Femur (tissue), 1 donor: ENCODE data around the gene UBL5.
"Not testable (repeated sequence)": the region's sequence is repeated elsewhere in the genome, so short reads cannot be mapped to it uniquely, and the experiment has no call there.

Experiments used
- DNase-seq: peaks from one replicate; pipeline ENCODE4 v3.0.0-alpha.2; 2017

UBL5 gene

DNA sequence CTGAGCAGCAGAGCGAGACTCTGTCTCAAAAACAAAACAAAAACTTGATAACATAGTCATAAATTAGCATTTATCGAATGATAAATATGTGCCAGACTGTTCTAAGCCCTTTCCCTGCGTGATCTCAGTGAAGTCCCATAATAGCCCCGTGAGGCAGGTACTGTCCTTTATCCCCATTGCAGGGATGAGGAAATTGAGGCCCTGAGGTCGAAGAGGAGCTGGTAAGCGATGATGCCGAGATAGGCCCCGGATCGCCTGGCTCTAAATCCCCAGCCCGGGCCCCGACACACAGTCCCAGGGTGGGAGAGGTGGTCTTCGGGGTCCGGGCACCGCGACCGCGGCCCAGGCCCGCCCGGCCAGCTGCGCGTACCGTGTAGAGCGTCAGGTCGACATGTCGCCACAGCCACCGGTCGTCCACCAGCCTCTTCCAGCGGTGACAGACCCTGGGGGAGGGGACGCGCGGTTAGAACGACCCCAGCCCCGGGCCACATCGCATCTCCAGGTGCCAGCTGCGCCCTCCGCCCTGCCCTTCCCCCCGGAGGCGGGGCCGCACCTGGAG is 9.5 kb upstream of the UBL5 start:
- no peak for DNase-seq

DNA sequence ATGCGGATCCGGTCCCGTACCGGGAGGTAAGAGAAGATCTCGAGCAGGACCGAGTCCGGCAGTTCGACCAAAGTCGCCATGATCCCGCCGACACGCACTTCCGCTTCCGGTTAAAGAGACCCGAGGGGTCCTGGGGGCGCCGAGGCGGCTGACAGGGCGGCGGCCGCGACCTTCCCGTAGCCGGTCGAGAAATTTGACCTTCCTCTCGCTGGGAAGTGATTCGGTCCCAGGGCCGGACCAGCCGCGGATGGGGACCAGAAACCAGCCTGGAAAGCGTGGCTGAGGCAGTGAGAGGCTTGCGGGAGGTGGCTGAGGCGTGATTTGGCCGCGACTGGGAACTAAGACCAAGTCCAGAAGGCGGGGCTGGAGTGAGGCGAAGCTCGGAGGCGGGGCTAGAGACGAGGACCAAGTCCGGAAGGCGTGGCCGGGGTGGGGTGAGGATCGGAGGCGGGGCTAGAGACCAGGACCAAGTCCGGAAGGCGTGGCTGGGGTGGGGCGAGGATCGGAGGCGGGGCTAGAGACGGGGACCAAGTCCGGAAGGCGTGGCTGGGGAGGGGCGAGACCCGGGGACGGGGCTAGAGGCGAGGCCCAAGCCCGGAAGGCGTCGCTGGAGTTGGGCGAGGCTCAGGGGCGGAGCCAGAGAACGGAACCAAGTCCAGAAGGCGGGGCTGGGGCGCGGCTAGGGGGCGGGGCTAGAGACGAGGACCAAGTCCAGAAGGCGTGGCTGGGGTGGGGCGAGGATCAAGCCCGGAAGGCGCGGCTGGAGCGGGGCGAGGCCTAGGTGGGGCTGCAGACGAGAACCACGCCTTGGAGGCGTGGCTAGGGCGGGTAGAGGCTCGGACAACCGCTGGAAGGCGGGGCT is 8.8 kb upstream of the UBL5 start, which contains the start of gene FBXL12:
Gene FBXL12 (minus strand): TSS at position 346 of the 862 bp plus-strand sequence. CDS start 266 bp downstream, at position 80.
- peak; percentile 100 for DNase-seq

GRCh38 chr19:9819596-9819909 is 8.2 kb upstream of the UBL5 start:
- DNase-seq, result no peak

DNA sequence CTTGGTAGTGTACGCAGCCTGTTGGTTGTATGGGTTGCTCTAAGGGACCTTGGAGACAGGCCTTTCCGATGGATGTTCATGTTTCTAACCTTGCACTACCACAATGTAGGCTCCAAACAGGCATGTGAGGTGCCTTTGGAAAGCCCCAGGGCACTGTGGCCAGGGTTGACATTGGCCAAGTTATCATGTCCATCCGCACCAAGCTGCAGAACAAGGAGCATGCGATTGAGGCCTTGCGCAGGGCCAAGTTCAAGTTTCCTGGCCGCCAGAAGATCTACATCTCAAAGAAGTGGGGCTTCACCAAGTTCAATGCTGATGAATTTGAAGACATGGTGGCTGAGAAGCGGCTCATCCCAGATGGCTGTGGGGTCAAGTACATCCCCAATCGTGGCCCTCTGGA is 7.7 kb upstream of the UBL5 start:
- DNase-seq, result not testable (repeated sequence)

- DNase-seq, result no peak
Measured at GRCh38 chr19:9823816-9824215, 3.9 kb upstream of the UBL5 start.

DNA sequence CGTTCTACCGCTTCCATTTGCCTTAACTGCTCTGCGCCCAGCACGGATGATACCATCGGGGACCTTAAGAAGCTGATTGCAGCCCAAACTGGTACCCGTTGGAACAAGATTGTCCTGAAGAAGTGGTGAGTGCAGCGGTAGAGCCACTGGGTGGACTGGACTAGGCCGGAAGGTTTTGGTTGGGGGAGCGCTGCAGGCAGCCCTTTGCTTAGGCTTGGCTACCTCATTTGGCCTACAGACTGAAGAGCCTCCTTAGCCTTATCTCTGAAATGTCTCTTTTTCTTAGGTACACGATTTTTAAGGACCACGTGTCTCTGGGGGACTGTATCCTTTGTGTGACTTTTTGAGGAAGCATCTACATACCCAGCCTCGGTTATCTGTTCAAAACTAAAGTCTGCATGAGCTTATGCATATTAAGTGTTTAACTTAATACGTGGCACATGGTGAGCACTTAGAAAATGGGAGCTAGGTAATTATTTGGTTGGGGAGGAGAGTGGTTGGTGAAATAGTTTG is 889 bp downstream of the UBL5 start:
- DNase-seq, result no peak

- DNase-seq, result no peak
Measured at GRCh38 chr19:9834307-9834725, 6.6 kb downstream of the UBL5 start.

- peak; percentile 100 for DNase-seq
Measured at GRCh38 chr19:9834726-9835506, 7.2 kb downstream of the UBL5 start, which contains the start of gene PIN1. Gene PIN1 (plus strand): TSS chr19:9835318. CDS start chr19:9835345, 27 bp downstream.

- DNase-seq, result no peak
Measured at GRCh38 chr19:9835507-9835949, 7.8 kb downstream of the UBL5 start.

GRCh38 chr19:9836021-9836420 is 8.3 kb downstream of the UBL5 start:
- DNase-seq, result no peak

DNA sequence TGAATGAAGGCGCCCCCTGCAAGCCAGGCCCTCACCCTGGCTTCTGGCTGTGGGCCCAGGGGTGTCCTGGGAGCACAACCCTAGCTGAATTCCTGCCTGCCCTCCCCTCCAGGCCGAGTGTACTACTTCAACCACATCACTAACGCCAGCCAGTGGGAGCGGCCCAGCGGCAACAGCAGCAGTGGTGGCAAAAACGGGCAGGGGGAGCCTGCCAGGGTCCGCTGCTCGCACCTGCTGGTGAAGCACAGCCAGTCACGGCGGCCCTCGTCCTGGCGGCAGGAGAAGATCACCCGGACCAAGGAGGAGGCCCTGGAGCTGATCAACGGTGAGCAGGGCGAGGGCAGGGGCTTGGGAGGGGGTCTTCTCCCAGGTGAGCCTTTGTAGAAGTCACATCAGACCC is 10.6 kb downstream of the UBL5 start:
- DNase-seq, result no peak

DNA sequence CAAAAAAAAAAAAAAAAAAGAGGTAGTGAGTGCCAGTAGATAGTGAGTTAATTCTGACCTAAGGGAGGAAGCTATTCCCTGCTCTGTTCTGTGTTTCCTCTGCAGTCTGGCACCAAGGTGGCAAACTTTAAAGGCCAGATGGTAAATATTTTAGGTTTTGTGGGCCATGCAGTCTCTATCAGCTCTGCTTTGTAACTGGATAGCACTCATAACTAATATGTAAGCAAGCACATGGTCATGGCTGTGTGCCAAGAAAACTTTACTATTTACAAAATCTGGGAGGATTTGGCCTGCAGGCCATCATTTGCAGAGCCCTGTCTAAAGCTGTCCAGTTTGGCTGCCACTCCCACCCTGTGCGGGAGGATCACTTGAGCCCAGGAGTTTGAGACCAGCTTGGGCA is 11.7 kb downstream of the UBL5 start:
- DNase-seq, result no peak

- DNase-seq, result no peak
Measured at GRCh38 chr19:9842834-9843625, 15.3 kb downstream of the UBL5 start.

GRCh38 chr19:9843626-9844273 is 16.0 kb downstream of the UBL5 start:
- not testable (repeated sequence) for DNase-seq

DNA sequence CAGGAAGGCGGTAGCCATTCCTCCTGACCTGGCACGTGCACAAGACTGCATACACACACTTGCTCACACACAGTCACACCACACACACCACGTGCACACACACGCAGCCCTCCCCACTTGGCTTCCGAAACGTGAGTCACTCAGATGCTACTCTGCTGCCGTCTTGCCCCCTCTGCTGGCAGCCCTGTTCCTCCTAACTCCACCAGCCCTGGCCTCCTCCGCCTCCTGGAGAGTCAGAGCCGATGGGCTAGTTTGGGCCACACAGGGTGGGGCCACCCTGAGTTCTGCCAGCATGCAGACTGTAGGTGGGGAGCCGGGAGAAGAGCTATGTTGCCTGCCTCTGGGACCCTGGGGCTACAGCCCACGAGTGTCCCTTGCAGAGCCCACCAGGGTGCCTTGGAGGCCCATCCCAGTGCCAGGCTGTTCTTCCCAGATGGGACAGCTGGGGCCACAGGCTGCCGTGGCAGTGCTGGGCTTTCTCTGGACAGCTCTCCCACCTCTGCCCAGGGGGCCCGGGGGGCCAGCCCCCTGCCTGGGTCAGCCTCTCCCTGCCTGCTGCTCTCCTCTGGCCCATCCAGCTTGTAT is 19.5 kb downstream of the UBL5 start:
- DNase-seq, result no peak

- no peak for DNase-seq
Measured at GRCh38 chr19:9848060-9848459, 20.3 kb downstream of the UBL5 start.

DNA sequence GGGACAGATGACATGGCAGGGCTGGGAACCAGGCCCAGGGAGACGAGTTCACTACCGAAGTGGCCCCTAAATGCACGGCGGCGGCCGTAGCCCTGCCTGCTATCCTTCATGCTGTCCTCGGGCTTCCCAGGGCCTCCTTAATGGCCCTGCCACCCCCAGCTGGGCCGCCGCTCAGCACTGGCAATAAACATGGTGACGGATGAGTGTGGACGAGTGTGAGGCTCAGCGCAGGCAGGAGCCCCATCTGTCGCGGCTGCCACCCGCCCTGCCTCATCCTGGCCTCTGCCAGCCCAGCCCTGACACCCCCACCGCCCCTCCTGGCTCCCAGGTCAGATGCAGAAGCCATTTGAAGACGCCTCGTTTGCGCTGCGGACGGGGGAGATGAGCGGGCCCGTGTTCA is 21.0 kb downstream of the UBL5 start:
- DNase-seq, result no peak

DNA sequence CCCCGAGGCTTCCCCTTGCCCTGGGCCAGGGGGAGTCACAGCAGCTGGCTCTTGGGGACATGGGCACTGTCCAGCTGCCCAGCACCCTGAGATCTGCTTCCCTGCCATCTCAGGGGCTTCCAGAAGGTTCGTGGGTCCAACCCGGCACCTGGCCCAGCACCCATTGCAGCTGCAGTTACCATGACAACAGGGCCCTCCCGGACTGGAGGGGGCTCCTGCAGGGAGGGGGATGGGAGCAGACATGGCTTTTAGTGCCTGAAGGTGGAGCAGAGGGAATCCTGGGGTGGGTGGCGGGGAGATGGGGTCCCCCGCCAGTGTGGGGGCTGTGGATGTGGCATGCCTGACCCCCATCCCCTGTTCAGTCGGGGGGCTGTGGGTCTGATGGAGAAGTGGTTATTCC is 22.1 kb downstream of the UBL5 start:
- no peak for DNase-seq

DNA sequence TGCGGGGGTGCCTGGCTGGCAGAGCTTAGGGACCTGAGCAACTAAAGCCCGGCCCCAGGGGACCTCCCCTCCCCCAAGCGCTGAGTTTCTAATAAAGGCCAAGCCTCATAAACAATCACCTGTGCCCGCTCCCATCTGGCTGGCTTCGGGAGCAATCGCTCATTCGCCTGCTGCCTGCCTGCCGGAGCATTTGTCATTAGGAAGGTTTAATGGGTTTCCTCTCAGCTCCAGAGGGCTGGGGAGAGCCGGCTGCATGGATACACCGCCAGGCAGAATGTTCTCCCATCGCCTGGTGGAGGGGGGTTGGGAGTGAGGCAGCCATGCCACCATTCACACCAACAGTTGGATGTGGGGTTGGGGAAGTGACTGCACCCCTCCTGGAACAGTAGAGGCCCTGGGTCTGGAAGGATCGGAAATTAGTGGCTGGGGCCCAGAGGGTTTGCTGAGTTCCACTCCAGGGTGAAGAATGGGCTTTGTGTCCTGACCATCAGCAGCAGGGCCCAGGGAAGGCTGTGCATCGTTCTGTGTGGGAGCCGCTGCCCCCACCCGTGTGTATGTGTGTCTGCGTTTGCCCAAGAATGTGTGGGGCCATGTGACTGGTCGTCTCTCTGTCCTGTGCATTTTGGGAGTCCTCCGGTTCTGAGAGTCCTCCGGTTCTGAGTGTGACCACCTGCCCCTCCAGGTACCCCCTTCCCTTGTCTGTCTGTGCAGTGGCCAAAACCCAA is 22.7 kb downstream of the UBL5 start:
- DNase-seq, result no peak

DNA sequence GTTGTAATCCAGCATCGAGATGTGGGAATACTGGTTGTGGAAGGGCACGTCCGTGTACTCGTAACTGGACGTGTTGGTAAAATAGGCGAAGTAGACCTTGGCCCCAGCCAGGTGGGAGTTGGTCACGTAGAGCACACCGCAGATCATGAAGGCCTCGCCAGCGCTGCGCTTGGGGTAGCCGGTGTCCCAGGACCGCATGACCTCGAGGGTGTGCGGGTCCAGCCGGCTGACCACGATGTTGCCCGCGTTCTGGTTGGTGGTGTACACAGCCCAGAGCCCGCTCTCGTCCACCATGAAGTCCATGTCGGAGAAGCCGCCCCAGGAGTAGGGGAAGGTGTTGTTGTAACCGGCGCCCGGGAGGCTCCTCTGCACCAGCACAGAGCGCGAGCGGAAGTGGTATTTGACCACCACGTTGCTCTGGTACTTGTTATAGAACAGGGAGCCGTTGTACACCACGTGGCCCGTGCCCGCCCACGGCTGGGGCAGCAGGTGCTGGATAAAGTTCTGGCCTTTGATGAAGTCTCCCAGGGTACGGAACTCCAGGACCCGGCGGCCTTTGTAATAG is 26.6 kb downstream of the UBL5 start:
- no peak for DNase-seq

GRCh38 chr19:9856609-9857008 is 28.9 kb downstream of the UBL5 start:
- no peak for DNase-seq
